ENCODE data around the gene CISD1.
"Not testable (repeated sequence)": the region's sequence is repeated elsewhere in the genome, so short reads cannot be mapped to it uniquely, and the experiment has no call there.

CISD1 gene

DNA sequence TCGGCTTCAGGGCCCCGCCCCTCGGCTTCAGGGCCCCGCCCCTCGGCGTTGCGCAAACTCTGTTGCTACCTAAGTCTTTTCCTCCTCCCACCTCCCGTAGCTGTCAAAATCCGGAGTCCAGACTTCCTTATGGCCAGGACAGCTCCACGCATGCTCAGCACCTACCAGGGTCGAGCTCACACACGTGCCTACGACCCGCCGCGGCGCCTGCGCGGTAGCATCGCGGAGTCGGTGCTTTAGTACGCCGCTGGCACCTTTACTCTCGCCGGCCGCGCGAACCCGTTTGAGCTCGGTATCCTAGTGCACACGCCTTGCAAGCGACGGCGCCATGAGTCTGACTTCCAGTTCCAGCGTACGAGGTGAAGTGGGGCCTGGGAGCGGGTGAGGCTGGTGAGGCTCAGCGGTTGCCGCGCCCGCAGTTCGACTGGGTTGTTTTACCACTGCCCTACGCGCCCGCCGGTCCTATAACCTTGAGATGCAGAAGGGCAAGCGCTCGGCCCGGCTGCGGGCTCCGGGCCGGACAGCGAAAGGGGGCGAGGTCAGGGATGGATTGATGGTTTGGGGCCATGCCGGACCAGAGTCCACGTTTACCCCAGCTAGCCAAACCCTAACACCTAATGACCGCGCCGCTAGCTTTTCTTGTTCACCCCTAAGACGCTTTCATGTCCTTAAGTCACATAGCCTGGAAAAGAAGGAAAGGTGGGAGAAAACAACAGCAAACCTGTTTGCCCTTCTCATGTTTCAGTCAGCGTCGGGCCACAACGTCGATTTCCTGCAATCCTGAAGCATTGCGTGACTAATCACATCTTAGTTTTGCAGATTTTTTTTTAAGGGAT is at the start of gene CISD1:
Gene CISD1, plus strand, starts transcription at position 217 of the 836 bp plus-strand sequence. Its CDS starts 112 bp downstream, at position 329.
- peak; percentile 87 for DNase-seq

DNA sequence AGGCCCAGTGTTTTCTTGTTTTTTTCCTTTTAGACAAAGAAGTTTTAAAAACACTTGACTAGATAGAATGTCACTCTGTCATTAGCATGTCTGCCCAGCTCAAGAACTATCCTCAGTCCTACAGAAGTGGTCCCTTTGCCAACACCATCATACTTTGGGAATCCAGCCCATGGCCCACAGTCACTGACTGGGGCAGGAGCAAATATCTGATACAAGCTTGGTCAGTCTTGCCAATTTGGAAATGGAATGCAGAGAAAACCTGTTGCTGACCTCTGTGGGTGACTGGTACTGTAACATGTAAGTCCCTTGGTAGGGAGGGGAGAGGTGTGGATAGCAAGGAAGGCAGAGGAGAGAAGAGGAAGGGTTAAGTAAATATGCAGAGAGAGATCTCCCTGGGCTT is 49.1 kb upstream of the CISD1 start:
- no peak for DNase-seq

DNA sequence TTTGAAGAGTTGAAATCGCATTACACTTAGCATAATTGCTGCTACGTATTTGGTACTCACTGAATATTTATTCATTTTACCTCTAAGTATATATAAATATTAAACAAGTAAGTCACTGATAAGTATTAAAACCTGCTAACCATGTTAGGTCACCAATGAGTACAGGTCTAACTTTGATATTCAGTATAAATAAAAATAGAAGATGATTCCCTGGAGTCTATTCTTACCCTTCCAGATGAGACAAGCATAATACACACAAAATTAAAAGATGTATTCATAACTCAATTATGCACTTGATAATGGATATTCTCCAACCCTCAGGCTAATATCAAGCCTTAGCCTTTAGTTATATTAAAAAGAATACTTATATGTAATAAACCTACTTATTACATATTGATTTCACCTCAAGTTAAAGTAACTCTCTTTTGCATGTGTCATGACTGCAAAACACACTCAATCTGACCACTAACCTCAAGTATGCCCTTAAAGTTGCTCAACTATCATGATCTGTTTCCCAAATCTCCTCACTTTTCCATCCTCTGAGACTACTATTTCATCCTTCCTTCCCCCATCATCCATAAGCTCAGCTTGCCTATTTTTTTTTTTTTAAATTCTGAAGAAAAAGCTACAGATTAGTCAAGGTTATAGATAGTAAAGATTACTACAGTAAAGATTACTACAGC is 48.1 kb upstream of the CISD1 start:
- no peak for DNase-seq

DNA sequence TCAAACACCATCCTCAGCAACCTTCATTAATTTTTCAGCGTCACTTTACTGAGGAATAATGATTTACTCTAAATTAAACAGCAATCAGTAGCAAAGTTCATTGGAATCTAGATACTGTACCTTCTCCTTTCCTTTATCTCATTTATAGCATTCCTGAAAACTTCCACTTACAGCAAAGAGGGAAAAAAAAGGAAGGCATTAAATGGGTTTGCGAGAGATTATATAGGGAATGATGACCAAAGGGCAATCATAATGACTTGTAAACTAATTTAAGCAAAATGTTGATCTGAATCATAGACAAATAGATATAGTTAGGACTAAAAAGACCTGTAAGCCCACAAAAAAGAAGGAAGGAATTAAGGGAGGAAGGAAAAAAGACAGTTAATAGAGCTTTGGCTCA is 43.3 kb upstream of the CISD1 start:
- DNase-seq, result no peak

DNA sequence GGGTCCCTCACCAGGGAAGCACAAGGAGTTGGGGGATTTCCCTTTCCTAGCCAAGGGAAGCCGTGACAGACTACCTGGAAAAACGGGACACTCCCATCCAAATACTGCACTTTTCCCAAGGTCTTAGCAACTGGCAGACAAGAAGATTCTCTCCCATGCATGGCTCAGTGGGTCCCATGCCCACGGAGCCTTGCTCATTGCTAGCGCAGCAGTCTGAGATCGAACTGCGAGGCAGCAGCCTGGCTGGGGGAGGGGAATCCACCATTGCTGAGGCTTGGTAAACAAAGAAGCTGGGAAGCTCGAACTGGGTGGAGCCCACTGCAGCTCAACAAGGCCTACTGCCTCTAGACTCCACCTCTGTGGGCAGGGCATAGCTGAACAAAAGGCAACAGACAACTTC is 39.1 kb upstream of the CISD1 start:
- DNase-seq, result not testable (repeated sequence)

DNA sequence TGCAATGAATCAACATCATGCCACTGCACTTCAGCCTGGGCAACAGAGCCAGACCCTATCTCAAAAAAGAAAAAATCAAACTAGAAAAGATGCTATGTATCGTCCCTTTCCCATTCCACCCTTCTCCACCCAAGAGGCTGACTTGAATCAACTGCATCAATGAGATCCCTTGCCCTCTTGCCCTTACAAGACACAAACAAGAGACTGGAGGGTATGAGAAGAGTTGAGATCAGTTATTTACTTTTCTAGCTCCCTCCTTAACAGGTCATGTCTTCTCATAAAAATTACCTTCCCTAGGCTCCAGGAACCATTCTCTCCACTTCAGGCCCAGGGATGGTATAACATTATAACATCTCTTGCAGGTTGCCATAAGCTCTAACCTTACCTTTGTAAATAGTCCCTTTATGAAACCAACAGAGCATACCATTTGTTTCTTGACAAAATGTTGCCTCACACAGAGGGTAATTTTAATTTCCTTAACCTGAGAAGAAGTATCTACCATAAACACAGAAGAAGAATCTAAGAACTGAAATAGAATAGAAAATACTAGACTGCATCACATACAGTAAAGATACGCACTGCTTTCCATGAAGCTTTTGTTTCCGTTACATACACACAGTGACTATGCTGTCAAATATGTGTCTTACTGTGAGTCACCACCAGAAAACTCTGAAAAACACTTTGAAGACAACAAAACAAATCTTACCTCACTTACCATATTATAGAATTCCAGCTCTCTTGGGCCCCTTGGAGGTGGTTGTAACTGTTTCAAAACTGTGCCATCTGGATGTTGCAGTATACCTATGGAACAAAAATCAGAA is 31.7 kb upstream of the CISD1 start:
- no peak for DNase-seq

DNA sequence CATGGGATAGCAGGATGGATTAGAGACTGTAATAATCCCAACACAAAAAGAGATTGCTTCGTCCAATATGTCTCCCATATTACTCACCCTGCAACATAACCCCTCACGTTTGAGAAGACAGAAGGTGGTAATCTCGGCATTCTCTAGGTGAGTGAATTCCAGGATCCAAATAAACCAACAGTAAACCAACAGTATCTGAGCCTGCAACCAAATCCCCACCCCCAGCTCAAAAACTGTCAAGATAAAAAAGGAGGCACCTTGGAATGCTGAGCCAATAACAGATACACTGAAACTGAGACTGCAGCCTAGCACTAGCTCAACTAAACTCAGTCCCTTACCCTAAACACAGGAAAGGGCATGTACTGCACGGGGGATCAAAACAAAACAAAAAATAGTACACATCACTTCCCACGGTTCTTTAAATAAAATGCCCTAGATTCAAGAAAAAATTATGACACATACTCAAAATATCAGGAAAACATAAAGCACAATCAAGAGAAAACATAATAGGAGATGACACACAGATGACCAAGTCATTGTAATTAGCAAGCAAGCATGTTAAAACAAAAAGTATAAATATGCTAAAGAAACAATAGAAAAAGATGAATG is 29.3 kb upstream of the CISD1 start:
- DNase-seq, result no peak

DNA sequence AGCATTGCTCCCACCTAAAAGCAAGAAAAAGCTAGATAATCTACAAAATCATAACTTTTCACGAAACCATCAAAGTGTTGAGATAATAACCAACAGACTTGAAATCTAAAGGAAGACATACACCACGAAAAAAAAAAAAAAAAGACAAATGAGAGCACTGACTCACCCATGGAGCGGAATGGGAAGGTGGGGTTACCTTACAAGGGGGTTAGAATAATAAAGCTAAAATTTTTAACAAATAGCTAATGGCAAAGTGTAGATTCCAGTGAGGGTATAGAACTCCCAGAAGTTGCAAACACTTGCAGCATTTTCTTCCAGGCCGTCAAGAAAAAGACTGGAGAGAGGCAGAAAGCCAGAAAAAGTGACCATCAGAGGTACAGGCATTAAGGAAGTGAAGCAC is 28.4 kb upstream of the CISD1 start:
- DNase-seq, result no peak

DNA sequence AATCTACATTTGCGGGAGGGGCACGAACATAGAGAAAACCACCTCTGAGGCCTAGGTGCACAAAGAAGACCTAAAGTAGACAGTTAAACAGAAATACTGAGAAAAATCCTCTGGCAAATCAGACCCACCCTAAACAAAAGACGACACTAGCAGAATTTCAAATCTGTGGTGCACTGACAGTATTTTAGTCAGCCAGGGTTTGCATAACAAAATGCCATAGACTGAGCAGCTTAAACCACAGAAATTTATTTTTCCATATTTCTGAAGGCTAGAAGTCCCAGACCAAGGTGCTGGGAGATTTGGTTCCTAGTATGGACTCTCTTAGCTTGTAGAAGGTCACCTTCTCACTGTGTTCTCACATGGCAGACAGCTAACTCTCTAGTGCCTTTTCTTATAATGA is 27.6 kb upstream of the CISD1 start:
- DNase-seq, result no peak

DNA sequence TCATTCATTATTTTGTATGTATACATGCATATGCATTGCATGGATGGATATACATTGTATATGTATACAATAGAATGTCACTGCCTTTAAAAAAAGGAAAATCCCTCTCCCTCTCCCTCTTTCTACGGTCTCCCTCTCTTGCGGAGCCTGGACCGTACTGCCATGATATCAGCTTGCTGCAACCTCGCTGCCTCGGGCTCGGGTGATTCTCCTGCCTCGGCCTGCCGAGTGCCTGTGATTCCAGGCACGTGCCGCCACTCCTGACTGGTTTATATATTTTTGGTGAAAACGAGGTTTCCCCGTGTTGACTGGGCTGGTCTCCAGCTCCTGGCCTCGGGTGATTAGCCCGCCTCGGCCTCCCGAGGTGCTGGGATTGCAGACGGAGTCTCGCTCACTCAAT is 25.7 kb upstream of the CISD1 start:
- DNase-seq, result no peak

DNA sequence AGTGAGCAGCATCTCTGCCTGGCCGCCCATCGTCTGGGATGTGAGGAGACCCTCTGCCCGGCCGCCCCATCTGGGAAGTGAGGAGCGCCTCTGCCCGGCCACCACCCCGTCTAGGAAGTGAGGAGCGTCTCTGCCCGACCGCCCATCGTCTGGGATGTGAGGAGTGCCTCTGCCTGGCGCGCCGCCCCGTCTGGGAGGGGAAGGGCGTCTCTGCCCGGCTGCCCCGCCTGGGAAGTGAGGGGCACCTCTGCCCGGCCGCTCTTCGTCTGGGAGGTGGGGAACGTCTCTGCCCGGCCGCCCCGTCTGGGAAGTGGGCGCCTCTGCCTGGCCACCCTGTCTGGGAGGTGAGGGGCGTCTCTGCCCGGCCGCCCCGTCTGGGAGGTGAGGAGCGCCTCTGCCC is 25.2 kb upstream of the CISD1 start:
- DNase-seq, result not testable (repeated sequence)

DNA sequence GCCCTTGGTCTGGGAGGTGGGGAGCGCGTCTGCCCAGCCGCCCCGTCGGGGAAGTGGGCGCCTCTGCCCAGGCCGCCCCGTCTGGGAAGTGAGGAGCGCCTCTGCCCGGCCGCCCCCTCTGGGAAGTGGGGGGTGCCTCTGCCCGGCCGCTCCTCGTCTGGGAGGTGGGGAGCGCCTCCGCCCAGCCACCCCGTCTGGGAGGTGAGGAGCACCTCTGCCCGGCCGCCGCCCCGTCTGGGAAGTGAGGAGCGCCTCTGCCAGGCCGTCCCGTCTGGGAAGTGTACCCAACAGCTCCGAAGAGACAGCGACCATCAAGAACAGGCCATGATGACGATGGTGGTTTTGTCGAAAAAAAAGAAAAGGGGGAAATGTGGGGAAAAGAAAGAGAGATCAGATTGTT is 24.7 kb upstream of the CISD1 start:
- DNase-seq, result not testable (repeated sequence)

DNA sequence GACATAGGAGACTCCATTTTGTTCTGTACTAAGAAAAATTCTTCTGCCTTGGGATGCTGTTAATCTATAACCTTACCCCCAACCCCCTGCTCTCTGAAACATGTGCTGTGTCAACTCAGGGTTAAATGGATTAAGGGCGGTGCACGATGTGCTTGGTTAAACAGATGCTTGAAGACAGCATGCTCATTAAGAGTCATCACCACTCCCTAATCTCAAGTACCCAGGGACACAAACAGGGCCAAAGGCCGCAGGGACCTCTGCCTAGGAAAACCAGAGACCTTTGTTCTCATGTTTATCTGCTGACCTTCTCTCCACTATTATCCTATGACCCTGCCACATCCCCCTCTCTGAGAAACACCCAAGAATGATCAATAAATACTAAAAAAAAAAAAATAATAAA is 24.3 kb upstream of the CISD1 start:
- DNase-seq, result not testable (repeated sequence)

DNA sequence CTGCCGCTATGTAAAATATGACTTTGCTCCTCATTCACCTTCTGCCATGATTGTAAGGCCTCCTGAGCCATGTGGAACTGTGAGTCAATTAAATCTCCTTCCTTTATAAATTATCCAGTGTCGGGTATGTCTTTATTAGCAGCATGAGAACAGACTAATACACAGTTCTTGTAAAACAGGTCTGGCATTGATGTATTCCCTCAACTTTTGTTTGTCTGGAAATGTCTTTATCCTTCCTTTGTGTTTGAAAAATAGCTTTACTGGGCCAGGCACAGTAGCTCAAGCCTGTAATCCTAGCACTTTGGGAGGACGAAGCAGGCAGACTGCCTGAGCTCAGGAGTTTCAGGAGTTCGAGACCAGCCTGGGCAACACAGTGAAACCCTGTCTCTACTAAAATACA is 15.8 kb upstream of the CISD1 start:
- no peak for DNase-seq

DNA sequence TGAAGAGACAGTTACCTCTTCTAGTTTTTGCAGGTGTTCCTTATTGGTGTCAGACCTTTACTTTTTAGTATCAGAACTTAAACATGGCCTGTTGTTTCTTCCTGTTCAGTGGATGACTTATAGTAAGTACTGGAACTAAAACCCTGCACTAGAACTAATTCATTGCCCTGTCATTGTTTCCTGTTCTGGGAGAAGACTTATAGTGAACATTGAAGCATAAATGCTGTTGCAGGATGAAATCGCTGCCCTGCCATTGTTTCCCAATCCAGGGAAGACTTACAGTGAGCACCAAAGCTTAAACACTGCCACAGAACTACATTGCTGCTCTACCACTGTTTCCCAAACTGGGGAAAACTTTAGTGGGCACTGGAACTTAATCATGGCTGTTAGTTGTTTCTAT is 14.3 kb upstream of the CISD1 start:
- DNase-seq, result no peak

DNA sequence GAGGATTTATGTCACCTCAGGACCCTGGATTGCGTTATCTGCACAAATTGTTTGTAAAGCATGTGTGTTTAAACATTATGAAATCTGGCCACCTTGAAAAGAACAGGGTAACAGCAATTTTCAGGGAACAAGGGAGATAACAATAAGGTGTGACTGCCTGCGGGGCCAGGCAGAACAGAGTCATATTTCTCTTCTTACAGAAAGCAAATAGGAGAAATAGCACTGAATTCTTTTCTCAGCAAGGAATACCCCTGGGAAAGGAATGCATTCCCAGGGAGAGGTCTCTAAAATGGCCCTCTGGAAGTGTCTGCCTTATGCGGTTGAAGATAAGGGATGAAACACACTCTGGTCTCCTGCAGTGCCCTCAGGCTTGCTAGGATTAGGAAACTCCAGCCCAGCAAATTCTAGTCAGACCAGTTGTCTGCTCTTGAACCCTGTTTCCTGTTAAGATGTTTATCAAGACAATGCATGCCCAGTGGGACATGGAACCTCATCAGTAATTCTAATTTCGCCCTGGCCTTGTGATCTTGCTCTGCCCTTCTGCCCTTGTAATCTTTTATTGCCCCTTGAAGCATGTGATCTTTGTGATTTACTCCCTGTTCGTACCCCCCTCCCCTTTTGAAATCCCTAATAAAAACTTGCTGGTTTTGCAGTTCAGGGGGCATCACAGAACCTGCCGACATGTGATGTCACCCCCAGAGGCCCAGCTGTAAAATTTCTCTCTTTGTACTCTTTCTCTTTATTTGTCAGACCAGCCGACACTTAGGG is 12.8 kb upstream of the CISD1 start:
- DNase-seq, result not testable (repeated sequence)

DNA sequence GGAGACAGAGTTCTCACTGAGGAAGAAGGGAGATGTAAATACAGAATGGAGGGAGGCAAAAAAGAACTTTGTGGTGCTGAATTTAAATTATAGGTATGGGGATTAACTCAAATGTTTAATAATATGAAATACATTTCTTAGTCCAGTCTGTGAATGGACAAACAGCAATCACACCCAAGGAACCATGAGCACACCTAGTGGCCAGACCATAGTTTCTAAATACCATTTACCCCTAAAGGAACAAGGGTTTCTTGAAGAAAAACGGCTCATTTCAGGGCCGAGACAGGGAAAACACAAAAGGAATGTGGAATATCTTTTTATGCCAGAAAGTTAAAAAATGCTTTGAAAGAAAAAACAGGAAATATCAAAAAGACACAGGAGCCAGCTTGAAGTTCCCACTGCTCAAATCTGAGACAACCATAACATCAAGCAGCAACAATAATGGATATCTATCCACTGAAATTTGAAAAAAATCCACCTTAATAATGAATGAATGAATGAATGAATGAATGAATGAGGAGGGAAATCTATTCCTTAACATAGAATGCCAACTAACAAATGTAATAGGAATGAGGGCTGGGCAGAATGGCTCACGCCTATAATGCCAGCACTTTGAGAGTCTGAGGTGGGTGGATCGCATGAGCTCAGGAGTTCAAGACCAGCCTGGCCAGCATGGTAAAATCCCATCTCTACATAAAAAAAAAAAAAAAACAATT is 9.8 kb upstream of the CISD1 start:
- DNase-seq, result no peak

DNA sequence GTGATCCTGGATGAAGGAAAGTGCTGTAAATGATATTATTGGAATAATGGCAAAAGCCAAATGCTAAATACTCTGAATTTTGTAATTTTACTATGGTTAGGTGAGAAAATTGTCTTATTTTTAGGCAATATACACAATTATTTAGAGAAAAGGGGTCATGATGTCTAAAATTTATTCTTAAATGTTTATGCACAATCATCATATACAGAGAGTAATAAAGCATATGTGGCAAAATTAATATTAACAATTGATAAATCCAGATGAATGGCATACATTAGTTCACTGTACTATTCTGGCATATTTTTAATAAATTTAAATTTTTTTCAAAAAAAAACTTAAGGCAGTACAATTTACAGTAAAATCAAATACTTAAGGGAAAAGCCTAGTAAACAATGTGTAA is 8.6 kb upstream of the CISD1 start:
- no peak for DNase-seq

DNA sequence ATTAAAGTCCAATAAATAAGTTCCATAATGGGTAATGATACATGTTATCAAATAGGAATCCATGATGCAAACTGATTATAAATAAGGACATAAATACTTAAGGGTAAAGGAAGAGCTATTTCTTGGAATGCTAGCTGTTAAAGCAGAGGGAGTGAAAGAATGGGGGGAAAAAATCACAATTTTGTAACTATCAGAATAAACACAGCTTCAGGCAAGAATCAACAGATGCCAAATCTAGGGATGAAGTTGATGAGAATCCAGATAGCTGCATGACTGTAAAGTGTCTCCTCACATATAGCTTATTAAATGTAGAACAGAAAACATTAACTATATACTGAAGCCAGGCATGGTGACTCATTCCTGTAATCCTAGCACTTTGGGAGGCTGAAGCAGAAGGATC is 6.2 kb upstream of the CISD1 start:
- no peak for DNase-seq

DNA sequence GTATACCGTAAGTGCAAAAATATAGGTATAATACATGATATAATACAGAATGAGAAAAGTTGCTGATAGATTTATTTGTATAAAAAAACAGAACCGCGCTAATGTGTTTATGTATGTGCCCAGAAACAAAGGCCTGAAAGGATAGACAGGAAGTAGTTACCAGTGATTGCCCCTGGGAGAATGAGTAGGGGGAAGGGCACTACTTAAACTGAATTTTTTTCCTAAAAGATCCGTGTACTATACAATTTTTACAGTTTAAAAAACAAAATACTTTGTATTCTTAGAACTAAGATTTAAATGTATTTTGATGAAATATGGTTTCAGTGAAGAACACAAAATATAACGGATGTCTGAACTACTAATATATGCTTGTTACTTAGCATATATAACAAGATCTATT is 4.2 kb upstream of the CISD1 start:
- DNase-seq, result no peak

DNA sequence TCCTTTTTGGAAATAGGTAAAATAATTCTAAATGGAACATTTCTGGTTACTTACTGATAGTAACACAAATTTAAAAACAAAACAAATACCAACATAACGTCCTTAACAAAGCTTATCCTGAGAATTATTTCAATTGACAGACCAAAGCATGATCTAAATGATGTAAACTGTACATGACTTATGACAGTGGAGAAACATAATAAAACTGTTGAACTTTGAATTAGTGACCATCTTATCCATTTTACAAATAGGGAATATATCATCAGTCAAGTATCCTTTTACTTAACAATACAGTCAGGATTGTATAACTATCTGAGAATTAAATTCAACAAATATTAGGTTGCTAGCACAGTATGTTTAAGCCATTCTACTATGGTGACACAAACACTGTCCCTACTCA is 3.7 kb upstream of the CISD1 start:
- DNase-seq, result no peak

All from NCI-H1417 treated with DMSO at 0.1 percent for 48 hours (cell line).